Heart left ventricle (tissue), 16 donors: ENCODE data around the gene MYCN. TPM values are rescaled to one million over a fixed set of nuclear protein-coding genes. Genes with fewer than 3 reads are reported as not detected.

ENCODE experiments used
- ATAC-seq, 4 donors: fragments of 200-7000 bp; cut with Tn5 transposase; one replicate each; pipeline ENCODE4 v1.9.1; 2020 to 2022; ENCODE audit warnings: moderate library complexity in 4 of 4, mild to moderate bottlenecking in 3 of 4, moderate number of reproducible peaks in 1 of 4
- DNase-seq, 5 donors: peaks; one replicate each; pipeline ENCODE4 v3.0.0-alpha.2; 2020
- H3K27ac ChIP-seq, 12 donors: fragments of 200-600 bp; sonication (generic) in 4 of 12; one replicate each; pipeline versions ENCODE4 v1.5.0 to v1.8.0; 2016 to 2022; ENCODE audit warnings: mild to moderate bottlenecking in 2 of 12
- H3K27me3 ChIP-seq, 9 donors: fragments of 200-600 bp; sonication (generic) in 2 of 9; one replicate each; pipeline versions ENCODE4 v1.5.1 to v1.8.0; 2016 to 2022; ENCODE audit warnings: mild to moderate bottlenecking in 3 of 9
- H3K36me3 ChIP-seq, 9 donors: fragments of 200-600 bp; sonication (generic) in 2 of 9; one replicate each; pipeline versions ENCODE4 v1.5.0 to v1.8.0; 2018 to 2022; ENCODE audit warnings: mild to moderate bottlenecking in 2 of 9
- H3K4me1 ChIP-seq, 12 donors: fragments of 200-600 bp; sonication (generic) in 4 of 12; one replicate each; pipeline versions ENCODE4 v1.5.0 to v1.8.0; 2016 to 2022; ENCODE audit warnings: mild to moderate bottlenecking in 3 of 12
- H3K4me3 ChIP-seq, 12 donors: fragments of 200-600 bp; sonication (generic) in 4 of 12; one replicate each; pipeline versions ENCODE4 v1.5.0 to v1.8.0; 2017 to 2022; ENCODE audit warnings: mild to moderate bottlenecking in 9 of 12, moderate library complexity in 4 of 12
- H3K9me3 ChIP-seq, 12 donors: fragments of 200-600 bp; sonication (generic) in 4 of 12; one replicate each; pipeline versions ENCODE4 v1.5.0 to v1.8.0; 2016 to 2022; ENCODE audit warnings: mild to moderate bottlenecking in 1 of 12
- CTCF ChIP-seq, 12 donors: fragments of 200-600 bp; sonication (generic) in 4 of 12; IDR thresholded peaks; one replicate each; pipeline versions ENCODE4 v1.5.0 to v1.8.0; 2018 to 2022; ENCODE audit warnings: antibody characterized with exemption in 12 of 12, mild to moderate bottlenecking in 5 of 12
- POLR2A ChIP-seq, 2 donors: fragments of 450-650 bp; IDR thresholded peaks; one replicate each; pipeline ENCODE4 v1.6.1; 2017; ENCODE audit warnings: antibody characterized with exemption in 2 of 2, mild to moderate bottlenecking in 2 of 2, moderate library complexity in 2 of 2
- WGBS, 4 donors: extraction: QIAGEN DNeasy Blood & Tissue Kit in 2 of 4; methylation state at CpG; one replicate each; pipeline versions ENCODE4 v1.1.5 to v1.1.7; 2013 to 2018; 5-methylcytosine and 5-hydroxymethylcytosine counted together
- intact Hi-C, 10 donors: fragments of 100-400 bp; cut with DNase I; formaldehyde crosslinking; loops; one replicate each; pipeline versions ENCODE4 v1.11.1 to v1.14.2; 2022
- polyA plus RNA-seq, 2 donors: library from polyadenylated mRNA; stranded (reverse); fragments of 200-250 nt; gene quantifications; one replicate each; pipeline ENCODE4 v1.2.3, GENCODE V29; 2013
- total RNA-seq, 9 donors: library from RNA; depleted of rRNA in 2 of 9; stranded (reverse); fragments of >200 nt in 2 of 9; fragmentation: NEBNext Ultra II Directional in 3 of 9; extraction: Animal tissue kit (Norgen Biotek cat#: 25700) in 3 of 9; gene quantifications; one replicate each; pipeline versions ENCODE4 v1.1.0 to v1.2.4, GENCODE V29; 2016 to 2023
- donor health status: ischemic (EF 13 %, LVEDD 7.1; RV severe dilation, severe dysfunction).
- donor health status: healthy with polysubstance abuse.
- donor health status: DM: no; HTN: yes; CAD: no.
- donor health status: DM: no; HTN: no; CAD: no.
- donor health status: ischemic (EF 25% LVEDD 6.9; RV normal size, moderate dysfunction).
- donor health status: ischemic (EF 25% LVEDD 5.7; RV mildly dilated, moderate dysfunction).
- donor health status: healthy.
- donor health status: DM: yes; HTN: yes; CAD: no.
- donor health status: ischemic (EF 35%, LVEDD 5.7; RV mildly dilated, moderate dysfunction).
- donor health status: nonischemic (EF 11% LVEDD 7.7; RV severe dilation, severe dysfunction).
- donor health status: DM: yes; HTN: yes; CAD: no.
- donor health status: PGD.
- donor health status: ischemic (EF 29% LVEDD 5.4; RV normal size, mild dysfunction).
- donor health status: nonischemic (EF 23%, LVEDD 6.1; RV moderate dilation, normal function).

The MYCN gene
- total and polyA plus RNA-seq, 11 donors: 0.22 to 1.6 (median 0.62) TPM; not detected in 2

- Histone ChIP-seq H3K27ac (no peak overlapping the region), H3K9me3 (peaks cover 0 to 5% (median 0%) of the 10 kb centered on the region in 12 donors), H3K4me1 (peaks cover 0 to 8% (median 0%) of the 10 kb centered on the region in 12 donors), H3K36me3 (no peaks in the 10 kb centered on the region), H3K27me3 (no peaks in the 10 kb centered on the region), H3K4me3 (no peak overlapping the region)
- DNase-seq (no peak), ATAC-seq (no peak)
- 91 to 97% (median 94%) methylated on average over 5 of the region's 5 CpGs for WGBS, 4 donors
- intact Hi-C loops: no loop called here
- TF ChIP-seq CTCF (IDR thresholded peaks at IDR 0.05): no peak
- no peak for TF ChIP-seq POLR2A (IDR thresholded peaks at IDR 0.05)
Measured at GRCh38 chr2:15963977-15964670, 23.8 kb downstream of the MYCN start.

- no peak for ATAC-seq
- H3K27me3 ChIP-seq: no peaks in the 10 kb centered on the region
- H3K9me3 ChIP-seq: peaks cover 0 to 5% (median 0%) of the 10 kb centered on the region in 12 donors
- DNase-seq: no peak
- H3K36me3 ChIP-seq: no peaks in the 10 kb centered on the region
- intact Hi-C loops: no loop called here
- 80 to 88% (median 88%) methylated on average over 7 of the region's 7 CpGs for WGBS, 4 donors
- peaks cover 0 to 8% (median 0%) of the 10 kb centered on the region in 12 donors for H3K4me1 ChIP-seq
- no peak overlapping the region for H3K27ac ChIP-seq
- TF ChIP-seq CTCF (IDR thresholded peaks at IDR 0.05) (no peak), POLR2A (IDR thresholded peaks at IDR 0.05) (no peak)
- no peak overlapping the region for H3K4me3 ChIP-seq
Measured at GRCh38 chr2:15964936-15965563, 24.7 kb downstream of the MYCN start.

GRCh38 chr2:15965564-15966019 lies 25.2 kb downstream of the MYCN start:
- intact Hi-C loops: no loop called here
- H3K9me3 ChIP-seq: peaks cover 0 to 5% (median 0%) of the 10 kb centered on the region in 12 donors
- H3K4me1 ChIP-seq: peaks cover 0 to 8% (median 0%) of the 10 kb centered on the region in 12 donors
- no peaks in the 10 kb centered on the region for H3K36me3 ChIP-seq
- H3K27ac ChIP-seq: no peak overlapping the region
- H3K4me3 ChIP-seq: no peak overlapping the region
- no peak for TF ChIP-seq POLR2A (IDR thresholded peaks at IDR 0.05)
- no peak for TF ChIP-seq CTCF (IDR thresholded peaks at IDR 0.05)
- no peak for DNase-seq
- peaks cover 0 to 4% (median 0%) of the 10 kb centered on the region in 9 donors for H3K27me3 ChIP-seq
- peak in 1 of 4 donors; percentile 41 for ATAC-seq
- WGBS, 4 donors: 60 to 73% (median 72%) methylated on average over 9 to 14 of the region's 14 CpGs
